ENCODE data around the gene EPB41L4A. TPM values are rescaled to one million over a fixed set of nuclear protein-coding genes. Genes with fewer than 3 reads are reported as not detected.

The EPB41L4A gene
- total RNA-seq, 2 donors from 2014 or later, result 7.7 to 9.9 TPM

GRCh38 chr5:112275671-112276070 is 143.4 kb downstream of the EPB41L4A start:
- Mint-ChIP-seq H3K4me1 (no peaks in the 10 kb centered on the region), H3K9me3 (no peaks in the 10 kb centered on the region), H3K36me3 (ENCODE audit: low read depth) (no peaks in the 10 kb centered on the region), H3K27me3 (ENCODE audit: insufficient read depth) (peaks cover 2% of the 10 kb centered on the region), H3K4me3 (no peak overlapping the region), H3K27ac (no peak overlapping the region)
- no peaks in the 10 kb centered on the region for H3K4me1 ChIP-seq (ENCODE audit: control insufficient read depth, insufficient read depth, low read length)
- 100% methylated on average over 1 of the region's 1 CpG; no CpG with 5 or more reads in 1 of the 2 experiments for WGBS, 2 experiments (ENCODE audit: insufficient coverage in 1 of 2, insufficient read length in 1 of 2)
- H3K27me3 ChIP-seq (ENCODE audit: control insufficient read depth, insufficient read depth, low read length, poor library complexity, severe bottlenecking), result no peaks in the 10 kb centered on the region
- no peak overlapping the region for H3K9ac ChIP-seq (ENCODE audit: extremely low read depth, low read length, poor library complexity, severe bottlenecking)
- TF ChIP-seq CTCF (conservative IDR thresholded peaks at IDR 0.05), result no peak
- no peak for DNase-seq
- H3K27ac ChIP-seq (ENCODE audit: low read depth, low read length), result no peak overlapping the region
- H3K36me3 ChIP-seq (ENCODE audit: control insufficient read depth, insufficient read depth, low read length), result no peaks in the 10 kb centered on the region
- H3K9me3 ChIP-seq (ENCODE audit: control insufficient read depth, low read length), result no peaks in the 10 kb centered on the region
- no peak overlapping the region for H3K4me3 ChIP-seq (ENCODE audit: low read length)

DNA sequence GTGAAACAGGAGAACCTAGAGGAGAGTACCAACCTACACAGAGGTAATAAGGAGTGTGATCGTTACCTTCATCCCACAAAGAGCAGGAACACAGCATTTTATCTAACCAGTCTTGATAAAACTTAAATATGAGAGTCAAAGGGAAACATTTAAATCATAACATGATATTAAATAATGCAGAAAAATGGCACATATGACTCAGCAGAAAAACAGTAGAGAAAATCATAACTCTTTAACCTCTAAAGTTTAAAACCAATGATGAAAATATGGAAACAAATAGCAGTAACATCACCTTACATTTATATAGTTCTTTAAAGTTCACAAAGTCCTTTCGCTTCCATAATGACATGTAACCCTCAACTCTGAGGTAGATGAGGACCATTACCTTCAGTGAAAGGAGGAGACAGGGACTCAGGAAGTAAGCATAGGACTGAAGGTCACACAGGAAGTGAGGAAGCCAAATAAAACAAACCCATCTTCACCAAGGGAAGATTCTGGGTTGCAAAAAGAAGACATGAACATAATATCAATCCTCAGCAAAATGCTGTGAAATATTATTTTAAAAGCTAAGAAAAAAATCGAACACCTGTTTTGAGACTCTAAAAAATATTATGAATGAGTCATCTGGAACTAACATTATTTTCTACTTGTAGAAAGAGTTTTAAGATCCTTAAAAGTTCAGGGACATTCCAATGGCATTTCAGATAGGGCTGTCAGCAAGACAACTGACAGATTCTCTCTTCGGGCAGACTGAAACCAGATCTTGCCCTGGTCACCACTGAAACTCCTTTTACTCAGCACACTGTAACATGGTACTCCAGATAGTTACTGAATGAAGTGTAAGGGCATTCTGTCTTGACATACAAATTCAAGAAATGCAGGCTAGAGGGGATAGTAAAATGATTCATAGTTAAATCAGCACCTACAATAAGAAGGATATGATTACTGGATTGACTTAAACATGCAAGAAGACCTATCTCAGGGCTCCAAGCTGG is 148.5 kb downstream of the EPB41L4A start:
- H3K36me3 Mint-ChIP-seq (ENCODE audit: low read depth), result no peaks in the 10 kb centered on the region
- no peak overlapping the region for H3K27ac ChIP-seq (ENCODE audit: low read depth, low read length)
- H3K4me3 Mint-ChIP-seq, result no peak overlapping the region
- no peak overlapping the region for H3K9ac ChIP-seq (ENCODE audit: extremely low read depth, low read length, poor library complexity, severe bottlenecking)
- H3K27me3 Mint-ChIP-seq (ENCODE audit: insufficient read depth), result peaks cover 3% of the 10 kb centered on the region
- no peak for TF ChIP-seq CTCF (conservative IDR thresholded peaks at IDR 0.05)
- H3K4me1 ChIP-seq (ENCODE audit: control insufficient read depth, insufficient read depth, low read length), result no peaks in the 10 kb centered on the region
- no peak overlapping the region for H3K27ac Mint-ChIP-seq
- no peaks in the 10 kb centered on the region for H3K27me3 ChIP-seq (ENCODE audit: control insufficient read depth, insufficient read depth, low read length, poor library complexity, severe bottlenecking)
- WGBS, 2 experiments (ENCODE audit: insufficient coverage in 1 of 2, insufficient read length in 1 of 2), result 92% methylated on average over 4 of the region's 4 CpGs; no CpG with 5 or more reads in 1 of the 2 experiments
- no peak for DNase-seq
- no peaks in the 10 kb centered on the region for H3K9me3 ChIP-seq (ENCODE audit: control insufficient read depth, low read length)
- no peaks in the 10 kb centered on the region for H3K9me3 Mint-ChIP-seq
- H3K36me3 ChIP-seq (ENCODE audit: control insufficient read depth, insufficient read depth, low read length), result no peaks in the 10 kb centered on the region
- H3K4me3 ChIP-seq (ENCODE audit: low read length), result no peak overlapping the region
- H3K4me1 Mint-ChIP-seq, result no peaks in the 10 kb centered on the region

- Histone ChIP-seq H3K4me3 (ENCODE audit: low read length) (no peak overlapping the region), H3K36me3 (ENCODE audit: control insufficient read depth, insufficient read depth, low read length) (no peaks in the 10 kb centered on the region), H3K4me1 (ENCODE audit: control insufficient read depth, insufficient read depth, low read length) (no peaks in the 10 kb centered on the region), H3K9ac (ENCODE audit: extremely low read depth, low read length, poor library complexity, severe bottlenecking) (no peak overlapping the region), H3K27ac (ENCODE audit: low read depth, low read length) (no peak overlapping the region), H3K27me3 (ENCODE audit: control insufficient read depth, insufficient read depth, low read length, poor library complexity, severe bottlenecking) (no peaks in the 10 kb centered on the region), H3K9me3 (ENCODE audit: control insufficient read depth, low read length) (no peaks in the 10 kb centered on the region)
- no peak overlapping the region for H3K27ac Mint-ChIP-seq
- WGBS, 2 experiments (ENCODE audit: insufficient coverage in 1 of 2, insufficient read length in 1 of 2), result 95 to 100% methylated on average over 3 to 4 of the region's 4 CpGs
- H3K4me3 Mint-ChIP-seq, result no peak overlapping the region
- DNase-seq, result no peak
- H3K27me3 Mint-ChIP-seq (ENCODE audit: insufficient read depth), result peaks cover 6% of the 10 kb centered on the region
- no peaks in the 10 kb centered on the region for H3K4me1 Mint-ChIP-seq
- no peak for TF ChIP-seq CTCF (conservative IDR thresholded peaks at IDR 0.05)
- no peaks in the 10 kb centered on the region for H3K36me3 Mint-ChIP-seq (ENCODE audit: low read depth)
- no peaks in the 10 kb centered on the region for H3K9me3 Mint-ChIP-seq
These were observed 151.8 kb downstream of the EPB41L4A start for GRCh38 chr5:112267231-112267630.

Data from endodermal cell (in vitro differentiated cells).